ENCODE data around the gene JPT2.

The JPT2 gene

DNA sequence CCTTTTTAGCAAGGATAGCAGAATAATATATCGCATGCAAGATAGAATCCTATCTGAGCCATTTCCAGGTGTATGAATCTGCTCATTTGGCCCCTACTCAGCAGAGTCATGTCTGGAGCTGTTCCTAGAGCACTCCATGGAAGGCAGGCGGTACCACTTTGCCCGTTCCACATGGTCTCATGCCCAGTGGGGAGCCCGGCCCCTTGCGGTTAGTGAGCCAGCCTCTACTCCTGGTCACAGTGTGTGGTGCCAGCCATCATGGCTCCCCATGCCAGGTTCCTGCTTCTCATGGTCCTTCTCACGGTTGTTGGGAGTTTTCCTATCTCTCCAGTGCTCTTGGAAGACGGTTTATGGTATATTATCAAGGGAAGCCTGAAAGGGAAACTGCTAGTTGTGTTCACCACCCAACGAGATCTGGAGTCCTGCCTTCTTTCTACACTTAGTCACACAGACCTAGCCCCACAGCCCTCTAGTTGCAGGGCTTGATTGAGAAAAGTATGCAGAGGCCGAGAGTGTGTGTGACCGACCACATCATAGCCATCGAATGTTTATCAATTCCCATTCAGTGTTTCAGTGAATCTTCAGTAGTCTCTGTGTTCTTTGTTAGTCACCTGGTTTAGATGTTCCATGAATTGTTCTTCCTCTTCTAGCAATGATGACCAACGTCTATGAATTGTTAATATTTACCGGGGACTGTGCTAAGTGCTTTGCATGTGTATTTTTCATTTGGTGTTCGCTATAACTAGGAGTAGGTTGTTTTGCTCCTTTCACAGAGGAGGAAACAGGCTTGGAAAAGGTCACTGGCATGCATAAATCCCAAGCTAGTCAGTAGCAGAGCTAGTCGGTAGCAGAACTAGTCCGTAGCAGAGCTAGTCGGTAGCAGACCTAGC, 9.6 kb downstream of the JPT2 start:
- TF ChIP-seq, protein P1, sequence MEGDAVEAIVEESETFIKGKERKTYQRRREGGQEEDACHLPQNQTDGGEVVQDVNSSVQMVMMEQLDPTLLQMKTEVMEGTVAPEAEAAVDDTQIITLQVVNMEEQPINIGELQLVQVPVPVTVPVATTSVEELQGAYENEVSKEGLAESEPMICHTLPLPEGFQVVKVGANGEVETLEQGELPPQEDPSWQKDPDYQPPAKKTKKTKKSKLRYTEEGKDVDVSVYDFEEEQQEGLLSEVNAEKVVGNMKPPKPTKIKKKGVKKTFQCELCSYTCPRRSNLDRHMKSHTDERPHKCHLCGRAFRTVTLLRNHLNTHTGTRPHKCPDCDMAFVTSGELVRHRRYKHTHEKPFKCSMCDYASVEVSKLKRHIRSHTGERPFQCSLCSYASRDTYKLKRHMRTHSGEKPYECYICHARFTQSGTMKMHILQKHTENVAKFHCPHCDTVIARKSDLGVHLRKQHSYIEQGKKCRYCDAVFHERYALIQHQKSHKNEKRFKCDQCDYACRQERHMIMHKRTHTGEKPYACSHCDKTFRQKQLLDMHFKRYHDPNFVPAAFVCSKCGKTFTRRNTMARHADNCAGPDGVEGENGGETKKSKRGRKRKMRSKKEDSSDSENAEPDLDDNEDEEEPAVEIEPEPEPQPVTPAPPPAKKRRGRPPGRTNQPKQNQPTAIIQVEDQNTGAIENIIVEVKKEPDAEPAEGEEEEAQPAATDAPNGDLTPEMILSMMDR (IDR thresholded peaks at IDR 0.05; ENCODE audit: low read depth, low read length) = no peak
- H3K4me3 ChIP-seq (ENCODE audit: low read depth, low read length) = no peak overlapping the region

DNA sequence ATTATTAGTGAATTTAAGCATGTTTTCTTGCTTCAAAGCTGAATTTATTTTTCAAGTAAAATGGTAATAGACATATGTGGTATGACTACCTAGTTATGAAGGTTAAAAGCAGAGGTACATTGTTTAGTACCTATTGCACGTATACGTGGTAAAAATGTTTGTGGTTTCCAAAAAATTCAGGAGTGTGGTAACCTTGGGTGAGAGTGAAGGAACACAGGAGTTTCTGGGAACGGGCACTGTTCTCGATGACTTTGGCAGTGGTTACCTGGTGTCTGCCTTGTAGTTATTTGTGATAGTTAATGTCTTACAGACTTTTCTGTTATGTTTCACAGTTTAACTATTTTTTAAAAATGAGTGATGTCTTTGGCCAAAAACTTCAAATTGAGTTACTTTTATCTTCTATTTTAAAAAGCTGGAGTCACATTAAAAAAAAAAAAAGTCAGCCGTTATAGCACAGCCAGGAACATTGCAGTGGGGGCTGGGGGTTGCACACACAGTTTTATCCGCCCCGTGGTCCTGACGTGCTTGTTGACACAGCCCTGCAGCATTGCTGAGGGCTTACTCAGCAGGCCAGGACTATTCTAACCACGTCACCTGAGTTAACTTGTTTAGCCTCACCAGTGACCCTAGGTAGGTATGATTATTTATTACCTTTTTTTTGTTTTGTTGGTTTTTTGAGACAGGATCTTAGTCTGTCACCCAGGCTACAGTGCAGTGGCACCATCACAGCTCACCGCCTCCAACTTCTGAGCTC, 10.9 kb downstream of the JPT2 start:
- no peak overlapping the region for H3K4me3 ChIP-seq (ENCODE audit: low read depth, low read length)
- TF ChIP-seq, protein P1 (IDR thresholded peaks at IDR 0.05; ENCODE audit: low read depth, low read length) = no peak

DNA sequence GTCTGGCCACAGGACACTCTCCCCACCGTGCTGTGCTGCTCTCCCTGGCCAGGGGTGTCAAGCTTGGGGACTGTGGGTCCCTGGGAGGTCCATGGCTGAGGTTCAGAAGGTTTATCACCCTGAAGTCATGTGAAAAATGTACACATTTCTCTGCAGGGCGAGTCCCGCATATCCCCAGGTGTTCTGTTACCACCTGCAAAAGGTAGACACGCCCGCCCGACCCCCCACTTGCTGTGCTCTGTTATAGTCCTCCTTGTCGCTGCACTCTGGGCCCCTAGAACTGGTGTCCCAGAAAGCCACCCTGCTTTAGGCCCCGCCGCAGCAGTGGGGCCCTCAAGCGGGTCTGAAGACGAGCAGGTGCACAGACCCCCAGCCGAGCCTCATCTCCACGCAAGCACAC, 11.8 kb downstream of the JPT2 start:
- TF ChIP-seq, protein P1 (IDR thresholded peaks at IDR 0.05; ENCODE audit: low read depth, low read length) = no peak
- H3K4me3 ChIP-seq (ENCODE audit: low read depth, low read length) = no peak overlapping the region

DNA sequence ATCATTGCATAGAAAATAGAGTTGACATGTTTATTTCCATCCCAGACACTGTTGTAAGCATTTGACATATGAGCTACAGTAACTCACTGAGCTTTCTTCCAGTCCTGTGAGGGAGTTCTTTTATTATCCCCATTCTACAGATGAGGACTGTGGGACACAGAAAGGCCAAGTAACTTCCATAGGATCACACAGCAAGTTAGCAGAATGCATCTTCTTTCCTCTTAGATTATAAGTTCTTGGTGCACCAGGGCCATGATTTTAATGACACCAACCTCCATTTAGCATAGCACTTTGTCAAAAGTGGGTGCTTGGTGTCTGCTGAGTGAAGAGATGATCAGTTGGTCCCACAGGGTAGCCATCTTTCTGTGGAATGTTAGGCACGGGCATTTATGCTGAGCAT, 12.7 kb downstream of the JPT2 start:
- TF ChIP-seq, protein P1 (IDR thresholded peaks at IDR 0.05; ENCODE audit: low read depth, low read length) = no peak
- no peak overlapping the region for H3K4me3 ChIP-seq (ENCODE audit: low read depth, low read length)

DNA sequence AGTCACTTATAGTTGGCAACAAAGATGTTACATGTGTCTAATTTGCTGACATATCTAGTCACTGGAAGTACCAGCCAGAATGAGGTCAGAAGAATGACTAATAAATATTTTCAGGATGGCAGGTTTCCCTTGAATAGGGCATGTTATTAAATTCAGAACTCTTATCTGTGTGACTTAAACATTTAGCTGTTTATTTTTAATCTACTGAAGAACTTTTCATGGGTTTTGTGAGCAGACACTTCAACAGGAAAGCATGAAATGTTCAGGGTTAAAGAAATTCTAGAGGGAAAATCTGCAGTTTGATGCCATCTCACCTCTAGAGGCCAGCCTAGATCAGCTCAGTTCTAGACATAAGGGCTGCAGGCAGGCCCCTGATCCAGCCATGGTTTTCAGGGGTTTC, 13.2 kb downstream of the JPT2 start:
- H3K4me3 ChIP-seq (ENCODE audit: low read depth, low read length) = no peak overlapping the region
- TF ChIP-seq, protein P1 (IDR thresholded peaks at IDR 0.05; ENCODE audit: low read depth, low read length) = no peak

DNA sequence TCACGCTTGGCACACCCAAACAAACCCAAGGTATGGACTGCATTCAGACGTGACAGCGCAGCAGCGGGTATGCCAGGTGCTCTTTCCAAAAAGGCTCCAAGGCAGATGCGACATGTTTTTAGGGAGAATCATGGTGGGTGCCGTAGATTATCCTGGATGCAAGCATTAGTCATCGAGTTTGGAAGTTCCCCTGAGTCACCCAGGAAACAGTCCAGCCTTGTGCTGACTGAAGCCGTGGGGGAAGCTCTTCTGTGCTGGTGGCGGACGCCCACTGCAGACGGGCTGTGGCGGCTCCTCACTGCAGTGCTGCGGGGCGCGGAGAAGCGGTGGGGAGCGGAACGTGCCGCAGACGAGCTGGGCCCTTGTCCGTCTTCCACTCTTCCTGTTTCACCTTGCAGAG, 13.9 kb downstream of the JPT2 start:
- TF ChIP-seq, protein P1 (IDR thresholded peaks at IDR 0.05; ENCODE audit: low read depth, low read length) = no peak
- no peak overlapping the region for H3K4me3 ChIP-seq (ENCODE audit: low read depth, low read length)

DNA sequence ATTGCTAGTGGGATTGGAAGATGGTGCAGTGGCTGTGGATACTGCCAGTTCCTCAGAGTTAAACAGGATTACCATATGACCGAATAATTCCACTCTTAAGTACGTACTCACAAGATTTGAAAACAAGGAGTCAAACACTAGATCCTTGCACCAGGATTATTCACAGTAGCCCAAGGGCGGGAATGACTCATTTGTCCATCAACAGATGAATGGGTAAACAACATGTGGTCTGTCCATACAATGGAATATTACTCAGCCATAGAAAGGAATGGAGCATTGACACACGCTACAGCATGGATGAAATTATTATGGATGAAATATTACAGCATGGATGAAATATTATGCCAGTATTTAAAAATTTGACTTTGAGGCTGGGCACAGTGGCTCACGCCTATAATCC, 18.8 kb downstream of the JPT2 start:
- no peak overlapping the region for H3K4me3 ChIP-seq (ENCODE audit: low read depth, low read length)
- TF ChIP-seq, protein P1 (IDR thresholded peaks at IDR 0.05; ENCODE audit: low read depth, low read length) = no peak

All from WI38 (cell line).